Skeletal muscle cell (primary cell): ENCODE measurements around the gene SMIM17.

Experiments used
- DNase-seq: peaks from one replicate; pipeline ENCODE4 v3.0.0-alpha.2; 2010; ENCODE audit warnings: low read depth
- H3K4me3 ChIP-seq: 2 replicates; pipeline ENCODE4 v1.5.1; 2011; ENCODE audit warnings: low read depth, mild to moderate bottlenecking, control low read depth, low read length, moderate library complexity

The SMIM17 gene

DNA sequence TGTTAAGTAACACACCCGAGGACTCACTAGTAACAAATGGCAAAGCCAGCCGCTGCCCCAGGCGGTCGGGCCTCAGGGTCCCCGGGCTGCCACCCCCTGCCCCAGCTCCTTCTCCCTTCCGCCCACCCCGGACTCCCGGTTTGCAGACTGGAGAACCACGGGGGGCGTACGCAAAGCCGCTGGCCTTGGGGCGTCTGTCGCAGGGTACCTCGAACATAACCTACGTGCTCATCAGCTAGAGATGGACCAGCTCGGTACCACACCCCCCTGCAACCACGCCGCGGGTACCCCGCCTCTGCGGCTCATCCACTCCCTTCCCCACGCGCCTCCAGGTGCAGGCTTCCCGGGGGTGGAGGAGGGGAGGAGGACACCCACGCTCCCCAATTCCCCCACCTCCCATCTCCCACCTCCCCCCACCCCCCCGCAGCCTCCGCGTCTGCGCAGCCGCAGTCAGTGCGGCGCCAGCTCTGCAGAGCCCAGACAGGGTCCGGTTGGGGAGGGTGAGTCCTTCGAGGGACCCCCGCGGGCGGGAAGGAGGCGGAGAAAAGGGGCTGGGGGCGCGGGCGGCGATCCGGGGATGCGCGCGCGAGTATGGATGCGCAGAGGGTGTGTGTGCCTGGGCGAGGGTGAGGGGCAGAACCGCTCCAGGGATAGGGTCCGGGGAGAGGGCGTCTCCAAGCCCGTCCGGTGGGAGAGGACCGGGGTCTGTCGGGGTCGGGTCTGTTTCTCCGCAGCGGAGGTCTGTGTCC is at the start of gene SMIM17:
TSS of gene SMIM17 (plus strand) at position 449 of the 749 bp plus-strand sequence. CDS start 2,509 bp downstream, outside the sequence.
- no peak within 1 kb of the TSS for H3K4me3 ChIP-seq

DNA sequence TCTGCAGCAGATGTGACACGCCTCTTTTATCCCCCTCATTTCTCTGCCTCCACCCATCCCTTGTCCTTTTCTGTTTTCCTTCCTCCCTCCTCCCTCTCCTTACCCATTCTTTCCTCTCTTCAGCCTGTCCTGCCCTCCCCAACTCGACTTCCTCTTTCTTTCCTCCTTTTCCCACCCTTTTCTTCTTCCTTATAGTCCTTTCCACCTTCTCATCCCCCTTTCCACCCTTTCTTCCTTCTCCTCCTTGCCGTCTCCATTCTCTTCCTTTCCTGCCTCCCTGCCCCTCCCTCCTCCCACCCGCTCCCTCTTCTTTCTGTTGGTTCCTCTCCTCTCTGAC is 48.5 kb upstream of the SMIM17 start:
- no peak for DNase-seq
- peak overlapping the region; percentile 94 for H3K4me3 ChIP-seq

More for the DNA sequence above, at the start of gene SMIM17:
- no peak for DNase-seq

DNA sequence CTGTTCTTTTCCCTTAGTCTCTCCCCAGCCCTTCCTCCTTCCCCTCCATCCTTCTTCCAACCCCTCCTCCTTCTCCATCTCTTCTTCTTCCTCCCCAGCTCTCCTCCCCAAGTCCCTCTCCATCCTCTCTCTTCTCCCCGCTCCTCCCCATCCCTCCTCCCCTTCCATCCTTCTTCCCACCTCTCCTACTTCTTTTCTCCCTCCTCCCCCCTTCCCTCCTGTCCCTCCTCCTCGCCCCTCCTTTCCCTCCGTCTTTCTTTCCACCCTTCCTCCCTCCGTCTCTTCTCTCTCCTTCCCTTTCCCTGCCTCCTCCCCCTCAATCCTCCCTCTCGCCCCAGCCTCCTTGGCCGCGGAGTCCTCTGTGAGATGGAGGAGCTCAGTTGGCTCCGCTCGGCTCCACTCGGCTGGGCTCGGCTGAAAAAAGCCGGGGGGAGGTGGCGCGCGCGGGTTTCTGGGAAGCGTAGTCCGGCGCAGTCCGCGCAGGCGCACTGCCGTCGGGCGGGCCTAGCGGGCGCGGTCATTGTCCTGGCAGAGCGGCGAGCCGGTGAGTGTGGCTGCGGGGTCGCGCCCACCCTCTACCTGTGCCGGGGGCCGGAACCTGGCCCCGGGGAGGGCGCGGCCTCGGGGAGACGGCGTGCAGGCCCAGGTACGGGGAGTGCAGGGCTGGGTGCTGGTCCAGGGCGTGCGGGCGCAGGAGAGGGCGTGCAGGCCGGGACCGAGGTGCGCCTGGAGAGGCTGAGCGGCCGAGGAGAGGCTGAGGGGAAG is 48.0 kb upstream of the SMIM17 start, which contains the start of gene ZNF71:
TSS of gene ZNF71 (plus strand) at position 520 of the 765 bp plus-strand sequence. CDS start 6,257 bp downstream, outside the sequence.
- DNase-seq, result peak; percentile 43

DNA sequence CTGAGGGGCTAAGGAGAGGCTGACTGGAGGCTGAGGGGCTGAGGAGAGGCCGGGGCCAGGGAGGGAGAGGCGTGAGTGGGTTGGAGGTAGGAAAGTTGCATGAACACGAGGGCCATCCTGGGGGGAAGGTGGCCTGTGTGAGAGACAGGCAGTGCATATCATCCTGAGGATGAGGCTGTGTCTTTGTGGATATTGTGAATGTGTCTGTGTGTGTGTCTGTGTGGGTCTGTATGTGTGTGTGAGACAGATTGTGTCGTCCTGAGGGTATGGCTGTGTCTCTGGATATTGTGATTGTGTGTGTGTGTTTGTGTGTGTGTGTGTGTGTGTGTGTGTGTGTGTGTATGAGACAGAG is 47.4 kb upstream of the SMIM17 start:
- DNase-seq, result no peak
- H3K4me3 ChIP-seq, result peak overlapping the region; percentile 94

More for the DNA sequence above, 48.0 kb upstream of the SMIM17 start, which contains the start of gene ZNF71:
- peak within 1 kb of the TSS; percentile 94 for H3K4me3 ChIP-seq

DNA sequence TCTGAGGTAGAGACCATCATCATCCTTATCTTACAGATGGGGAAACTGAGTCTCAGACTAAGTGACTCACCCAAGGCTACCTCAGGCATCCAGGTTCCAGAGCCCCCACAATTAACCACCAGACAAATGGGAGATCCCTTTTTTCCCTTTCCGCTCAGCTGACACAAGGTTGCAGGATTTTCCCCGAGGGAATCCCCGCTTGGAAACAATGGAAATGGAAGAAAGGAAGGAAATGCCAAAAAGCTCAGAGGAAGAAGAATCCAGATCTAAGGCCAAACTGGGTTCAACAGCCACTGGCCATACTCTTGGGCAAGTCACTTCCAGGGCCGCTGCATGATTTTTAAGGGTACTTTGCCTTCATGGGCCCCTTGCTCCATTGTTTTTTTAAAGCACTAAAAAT is 46.3 kb upstream of the SMIM17 start:
- DNase-seq, result no peak
- no peak overlapping the region for H3K4me3 ChIP-seq

DNA sequence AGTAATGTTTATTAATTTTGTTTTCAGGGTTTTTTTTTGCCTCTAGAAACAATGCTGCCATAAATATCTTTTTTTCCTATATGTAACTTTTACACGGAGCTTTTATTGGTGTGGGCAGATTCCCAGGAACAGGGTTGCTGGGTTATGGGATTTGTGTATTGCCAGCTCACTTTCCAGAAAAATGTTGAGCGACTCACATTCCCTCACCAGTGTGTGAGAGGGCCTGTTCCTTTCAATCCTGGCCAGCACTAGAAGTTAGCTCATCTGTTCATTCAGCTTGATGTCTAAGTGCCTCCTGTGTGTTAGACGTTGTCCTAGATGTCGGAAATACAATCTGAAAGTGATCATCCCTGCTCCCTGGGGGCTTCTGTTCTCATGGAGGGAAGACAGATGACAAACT is 45.3 kb upstream of the SMIM17 start:
- DNase-seq, result peak; percentile 19

DNA sequence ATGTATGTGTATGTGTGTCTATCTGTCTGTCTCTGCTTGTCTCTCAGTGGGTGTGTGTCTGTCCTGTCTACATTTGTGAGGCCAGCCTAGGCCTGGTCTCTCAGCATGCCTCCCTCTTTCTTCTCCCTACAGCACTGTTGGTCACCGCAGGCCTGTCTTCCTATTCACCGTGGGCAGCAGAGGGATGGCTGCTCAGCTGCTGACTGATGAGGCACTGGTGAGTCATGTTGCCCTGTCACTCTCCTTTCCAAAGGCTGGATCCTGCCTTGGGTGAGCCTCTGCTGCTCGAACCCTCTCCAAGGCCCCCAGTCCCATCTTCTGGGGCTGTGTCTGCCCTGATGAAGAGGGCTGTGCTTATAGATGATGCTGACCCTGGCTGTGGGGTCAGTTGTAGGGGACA is 41.6 kb upstream of the SMIM17 start:
- H3K4me3 ChIP-seq, result no peak overlapping the region
- no peak for DNase-seq

More for the DNA sequence above, 45.3 kb upstream of the SMIM17 start:
- no peak overlapping the region for H3K4me3 ChIP-seq

DNA sequence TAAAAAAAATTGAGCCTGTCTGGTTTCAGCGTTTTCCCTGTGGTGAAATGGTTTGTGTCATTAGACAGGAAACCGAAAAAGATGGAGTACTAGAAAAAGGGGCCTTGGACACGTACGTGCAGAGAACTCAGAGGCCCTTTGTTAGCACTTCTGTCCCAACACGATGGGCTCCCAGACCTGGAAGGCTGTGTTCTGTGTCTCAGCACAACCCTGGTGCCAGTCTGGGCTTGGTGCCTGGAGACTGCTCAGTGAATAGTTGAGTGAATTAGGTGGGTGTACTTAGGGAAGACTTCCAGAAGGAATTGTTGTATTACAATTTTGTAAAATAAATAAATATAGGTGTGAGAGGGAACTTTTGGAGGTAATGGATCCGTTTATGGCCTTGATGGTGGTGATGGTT is 39.1 kb upstream of the SMIM17 start:
- DNase-seq, result no peak
- H3K4me3 ChIP-seq, result no peak overlapping the region

DNA sequence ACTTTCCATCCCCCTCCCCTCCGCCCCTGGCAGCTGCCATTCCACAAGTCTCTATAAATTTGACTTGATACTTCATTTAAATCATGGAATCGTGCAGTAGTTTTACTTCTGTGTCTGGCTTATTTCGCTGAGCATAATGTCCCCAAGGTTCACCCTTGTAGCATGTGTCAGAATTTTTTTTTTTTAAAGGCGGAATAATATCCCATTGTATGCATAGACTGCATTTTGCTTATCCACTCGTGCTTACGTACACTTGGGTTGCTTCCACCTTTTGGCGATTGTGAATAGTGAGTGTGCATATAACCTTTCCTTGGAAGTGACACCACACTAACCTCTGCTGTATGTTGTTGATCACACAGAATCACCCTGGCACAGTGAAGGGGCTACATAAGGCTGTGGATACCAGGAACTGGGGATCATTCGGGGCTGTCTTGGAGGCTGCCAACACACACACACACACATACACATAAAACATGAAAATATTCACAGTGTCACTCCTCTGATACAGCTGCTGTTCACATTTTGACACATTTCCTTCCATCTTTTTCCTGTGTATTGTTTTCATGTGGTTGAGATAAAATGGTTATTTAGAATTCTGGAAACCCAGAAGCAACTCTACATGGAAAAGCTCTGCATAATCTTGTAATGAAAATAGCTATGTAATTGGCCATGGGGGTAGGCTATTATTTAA is 34.5 kb upstream of the SMIM17 start:
- no peak for DNase-seq

DNA sequence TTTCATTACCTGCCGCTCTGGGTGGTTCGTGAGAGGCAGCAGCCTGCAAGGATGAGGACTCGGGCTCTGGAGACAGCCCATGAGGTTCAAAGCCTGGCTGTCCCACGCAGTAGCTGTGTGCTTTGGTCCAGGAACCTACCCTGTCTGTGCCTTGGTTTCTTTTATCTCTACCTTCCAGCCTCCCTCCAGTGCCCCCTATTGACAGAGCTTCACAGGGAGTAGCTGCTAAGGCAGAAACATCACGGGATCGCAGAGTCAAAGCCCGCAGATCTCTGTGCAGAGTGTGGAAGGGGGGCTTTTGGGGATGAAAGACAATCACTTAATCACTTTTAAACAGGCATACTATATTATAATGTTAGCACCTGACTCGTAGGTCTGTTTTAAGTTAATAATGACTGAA is 31.7 kb upstream of the SMIM17 start:
- H3K4me3 ChIP-seq, result no peak overlapping the region
- DNase-seq, result no peak

More for the DNA sequence above, 34.5 kb upstream of the SMIM17 start:
- H3K4me3 ChIP-seq, result no peak overlapping the region

DNA sequence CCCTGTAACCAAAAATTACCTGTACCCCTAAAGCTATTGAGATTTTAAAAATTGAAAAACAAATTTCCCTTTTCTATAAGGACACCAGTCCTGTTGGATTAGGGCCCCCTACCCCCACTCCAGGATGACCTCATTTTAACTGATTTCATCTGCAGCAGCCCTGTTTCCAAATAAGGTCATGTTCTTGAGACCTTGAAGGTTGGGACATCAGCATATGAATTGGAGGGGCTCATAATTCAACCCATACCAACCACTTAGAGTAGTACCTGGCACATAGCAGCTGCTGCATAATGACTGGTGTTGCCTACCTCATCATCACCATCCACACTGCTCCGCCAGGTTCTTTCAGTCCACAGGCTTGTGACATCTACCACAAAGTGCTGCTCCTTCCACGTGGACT is 30.2 kb upstream of the SMIM17 start:
- no peak overlapping the region for H3K4me3 ChIP-seq
- no peak for DNase-seq

DNA sequence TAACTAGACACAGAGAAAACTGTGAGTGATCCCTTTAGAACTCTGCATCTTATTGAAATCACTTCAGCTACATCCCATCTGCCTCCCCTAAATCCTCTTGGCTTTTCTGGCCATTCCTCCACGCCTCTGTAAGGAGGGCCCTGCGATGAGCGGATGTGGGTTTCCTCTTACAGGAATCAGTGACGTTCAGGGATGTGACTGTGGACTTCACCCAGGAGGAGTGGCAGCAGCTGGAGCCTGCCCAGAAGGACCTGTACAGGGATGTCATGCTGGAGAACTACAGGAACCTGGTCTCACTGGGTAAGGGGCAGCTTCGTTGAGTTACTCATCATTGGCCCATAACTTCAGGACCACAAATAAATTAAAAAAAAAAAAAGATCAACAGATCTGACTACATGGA is 29.3 kb upstream of the SMIM17 start:
- no peak overlapping the region for H3K4me3 ChIP-seq
- DNase-seq, result no peak

DNA sequence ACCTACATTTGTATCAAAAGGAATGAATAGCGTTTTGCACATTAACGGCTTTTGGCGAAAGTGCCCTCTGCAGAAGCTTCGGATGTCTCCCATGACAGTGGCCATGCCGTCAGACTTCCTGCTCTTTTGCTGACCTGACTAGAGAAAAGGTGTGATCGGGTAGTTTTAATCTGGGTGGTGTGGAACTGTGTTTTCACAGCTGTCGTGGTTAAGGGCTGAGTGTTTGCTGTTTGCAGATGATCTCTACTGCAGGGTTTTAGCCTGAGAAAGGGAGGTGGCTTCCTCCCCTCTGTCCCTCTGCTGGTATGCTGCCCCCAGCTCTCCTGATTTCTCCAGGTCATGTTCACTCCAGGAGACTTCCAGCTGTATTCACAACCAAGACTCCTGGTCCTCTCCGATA is 25.4 kb upstream of the SMIM17 start:
- no peak for DNase-seq
- no peak overlapping the region for H3K4me3 ChIP-seq

DNA sequence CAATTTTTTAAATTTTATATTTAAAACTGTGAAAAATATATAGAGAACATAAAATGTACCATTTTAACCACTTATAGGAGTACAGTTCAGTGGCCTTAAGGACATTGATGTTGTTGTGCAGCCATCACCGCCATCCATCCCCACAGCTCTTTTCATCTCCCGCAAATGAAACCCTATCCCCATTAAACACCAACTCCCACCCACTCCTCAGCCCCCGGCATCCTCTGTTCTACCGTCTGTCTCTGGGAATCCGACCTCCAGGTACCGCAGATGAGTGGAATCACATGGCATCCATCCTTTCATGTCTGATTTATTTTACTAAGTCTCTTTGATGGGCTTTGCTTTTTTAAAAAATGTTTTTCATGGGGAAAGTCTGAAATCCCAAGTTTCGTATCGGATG is 23.8 kb upstream of the SMIM17 start:
- H3K4me3 ChIP-seq, result no peak overlapping the region
- DNase-seq, result no peak

DNA sequence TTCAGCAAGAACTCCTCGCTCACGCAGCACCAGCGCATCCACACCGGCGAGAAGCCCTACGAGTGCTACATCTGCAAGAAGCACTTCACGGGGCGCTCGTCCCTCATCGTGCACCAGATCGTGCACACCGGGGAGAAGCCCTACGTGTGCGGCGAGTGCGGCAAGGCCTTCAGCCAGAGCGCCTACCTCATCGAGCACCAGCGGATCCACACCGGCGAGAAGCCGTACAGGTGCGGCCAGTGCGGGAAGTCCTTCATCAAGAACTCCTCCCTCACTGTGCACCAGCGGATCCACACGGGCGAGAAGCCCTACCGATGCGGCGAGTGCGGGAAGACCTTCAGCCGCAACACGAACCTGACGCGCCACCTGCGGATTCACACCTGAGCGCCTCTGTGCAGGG is 20.6 kb upstream of the SMIM17 start:
- no peak overlapping the region for H3K4me3 ChIP-seq
- DNase-seq, result no peak

DNA sequence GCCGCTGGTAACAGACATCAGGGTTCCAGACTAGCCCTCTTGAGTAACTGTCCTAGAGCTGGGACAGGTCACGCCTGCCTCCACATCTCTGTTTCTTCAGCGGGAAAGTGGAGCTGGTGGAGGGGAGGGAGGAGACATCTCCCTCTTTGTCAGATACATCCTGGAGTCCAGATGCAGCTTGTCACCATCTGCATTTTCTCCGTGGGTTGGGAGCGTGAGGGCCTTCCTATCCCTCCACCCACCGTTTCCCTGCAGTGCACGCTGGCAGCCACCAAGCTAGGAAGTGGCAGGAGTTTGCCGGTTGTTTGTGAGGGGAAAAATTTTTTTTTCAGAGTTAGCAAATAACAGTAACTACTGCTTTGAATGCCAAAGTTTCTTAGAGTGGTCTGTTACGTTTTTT is 20.0 kb upstream of the SMIM17 start:
- no peak overlapping the region for H3K4me3 ChIP-seq
- no peak for DNase-seq

DNA sequence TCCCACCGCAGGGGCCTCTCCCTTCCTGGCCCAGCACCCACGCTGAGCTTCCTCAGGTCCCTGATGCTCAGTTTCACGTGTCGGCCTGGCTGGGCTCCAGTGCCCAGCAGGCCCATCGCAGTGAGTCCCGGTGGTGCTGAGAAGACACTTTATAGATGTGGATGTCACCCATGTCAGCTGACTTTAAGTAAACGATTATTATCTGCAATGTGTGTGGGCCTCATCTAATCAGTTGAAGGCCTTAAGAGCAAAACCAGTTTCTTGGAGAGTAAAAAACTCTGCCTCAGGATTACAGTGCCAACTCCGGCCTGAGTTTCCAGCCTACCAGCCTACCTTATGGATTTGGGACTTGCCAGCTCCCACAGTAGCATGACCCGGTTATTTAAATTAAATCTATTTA is 17.3 kb upstream of the SMIM17 start:
- DNase-seq, result no peak
- no peak overlapping the region for H3K4me3 ChIP-seq

DNA sequence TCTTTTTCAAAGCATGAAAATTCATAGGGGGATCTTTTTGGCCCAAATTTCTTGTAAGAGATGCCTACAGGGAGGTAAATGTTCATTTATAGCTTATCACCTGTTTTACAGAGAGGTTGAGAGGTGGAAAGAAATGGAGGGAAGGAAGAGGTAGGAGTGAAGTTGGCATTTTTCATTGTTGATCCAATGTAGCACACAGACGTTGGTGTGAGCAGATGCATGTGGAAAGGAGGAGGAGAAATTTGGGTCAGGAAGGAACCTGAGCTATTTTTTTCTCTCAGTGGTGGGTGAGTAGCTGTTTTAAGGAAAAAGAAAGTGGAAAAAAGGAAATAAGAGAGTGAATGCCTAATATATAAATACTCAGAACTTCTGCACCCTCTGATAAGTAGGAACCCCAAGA is 9.9 kb upstream of the SMIM17 start:
- no peak for DNase-seq
- no peak overlapping the region for H3K4me3 ChIP-seq

DNA sequence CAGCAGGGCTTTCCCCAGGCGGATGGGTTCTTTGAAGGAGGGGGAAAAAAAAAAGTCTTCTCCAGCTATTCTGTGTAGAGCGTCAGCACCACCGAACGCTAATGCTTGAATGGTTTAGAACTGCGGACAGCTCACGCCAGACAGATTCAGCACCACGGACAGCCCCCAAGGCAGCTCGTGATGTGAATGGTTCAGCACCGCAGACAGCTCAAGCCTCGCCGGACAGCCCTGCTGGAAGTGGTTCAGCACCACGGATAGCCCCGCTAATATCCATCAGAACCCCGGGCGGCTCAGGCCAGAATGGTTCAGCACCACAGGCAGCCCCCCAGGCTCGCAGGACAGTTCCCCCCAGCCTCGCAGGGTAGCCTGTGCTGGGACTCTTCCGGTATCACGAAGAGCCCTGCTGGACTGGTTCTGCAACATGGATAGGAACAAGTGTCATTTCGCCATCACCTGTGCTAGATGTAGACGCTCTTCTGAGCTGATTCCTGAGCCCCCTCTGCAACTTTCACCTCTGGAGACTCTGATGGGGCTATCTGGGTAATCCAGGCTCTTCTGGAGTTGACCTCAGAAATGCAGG is 4.9 kb upstream of the SMIM17 start:
- DNase-seq, result peak; percentile 47
- H3K4me3 ChIP-seq, result no peak overlapping the region

DNA sequence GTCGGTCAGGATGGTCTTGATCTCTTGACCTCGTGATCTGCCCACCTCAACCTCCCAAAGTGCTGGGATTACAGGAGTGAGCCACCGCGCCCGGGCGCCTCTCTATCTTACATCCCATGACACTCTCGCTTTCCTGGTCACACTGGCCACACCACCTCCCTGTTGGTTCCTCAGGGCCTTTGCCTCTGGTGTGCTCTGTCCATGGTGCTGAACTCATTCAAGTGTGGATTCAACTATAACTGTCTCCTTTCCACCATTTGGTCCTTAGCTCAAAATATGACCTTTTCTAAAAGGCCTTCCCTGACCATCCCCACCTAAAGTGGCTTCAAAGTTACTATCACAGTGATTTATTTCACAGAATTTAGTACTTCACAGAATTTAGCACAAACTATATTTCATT is 3.7 kb upstream of the SMIM17 start:
- no peak for DNase-seq
- H3K4me3 ChIP-seq, result no peak overlapping the region
